HG02970 (cell line): ENCODE results near the gene CHN2.

Experiments
- ATAC-seq: cut with Tn5 transposase; IDR thresholded peaks from one replicate; pipeline ENCODE4 v1.9.1; 2021; ENCODE audit warnings: mild to moderate bottlenecking, moderate library complexity, moderate number of reproducible peaks; ENCODE audit not compliant: unreplicated experiment, low FRiP score

The CHN2 gene

GRCh38 chr7:29418056-29418455, 223.5 kb downstream of the CHN2 start:
- no peak for ATAC-seq

GRCh38 chr7:29418651-29419050, 224.1 kb downstream of the CHN2 start:
- ATAC-seq: no peak

- no peak for ATAC-seq
Measured at GRCh38 chr7:29420011-29420410, 225.4 kb downstream of the CHN2 start.

DNA sequence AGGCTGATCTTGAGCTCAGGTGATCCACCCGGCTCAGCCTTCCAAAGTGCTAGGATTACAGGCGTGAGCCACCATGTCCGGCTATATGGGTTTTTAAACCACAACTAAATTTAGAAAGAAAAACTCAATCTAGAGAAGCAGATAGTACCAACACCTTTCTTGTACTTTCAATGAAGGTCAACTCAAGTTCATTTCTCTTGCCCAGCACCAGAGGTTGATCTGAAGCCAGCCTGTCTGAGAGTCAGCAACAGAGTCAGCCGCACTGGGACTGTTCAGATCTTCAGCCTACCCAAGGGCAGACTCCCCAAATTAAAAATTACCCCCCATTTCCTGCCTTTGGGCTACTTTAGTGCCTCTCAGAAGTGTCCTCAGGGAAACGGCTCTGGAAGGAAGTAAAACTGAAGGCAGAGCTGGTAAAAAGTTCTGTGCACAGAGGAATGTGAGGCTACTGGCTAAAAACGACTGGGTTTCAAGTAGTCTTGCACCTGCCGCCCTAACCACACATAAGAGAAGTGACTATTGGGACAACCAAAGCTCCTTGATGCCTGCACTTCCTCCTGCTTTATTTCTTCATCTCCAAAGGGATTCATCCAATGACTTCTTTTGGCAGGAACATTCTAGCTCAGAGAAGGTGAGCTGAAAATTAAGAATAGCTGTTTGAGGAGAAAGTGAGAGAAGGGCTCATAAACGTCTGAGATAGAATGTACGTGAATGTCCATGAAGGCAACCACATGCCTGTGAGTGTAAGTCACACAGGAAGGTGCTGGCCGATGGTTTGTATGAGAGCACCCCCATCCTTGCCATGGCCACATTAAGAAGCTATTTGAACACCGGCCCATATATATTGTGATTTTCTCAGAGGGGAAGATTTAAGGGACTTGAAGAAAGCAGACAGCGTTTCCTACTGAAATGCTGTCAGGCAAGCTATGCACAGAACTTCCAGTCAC, 226.7 kb downstream of the CHN2 start:
- no peak for ATAC-seq

GRCh38 chr7:29422829-29423228, 228.3 kb downstream of the CHN2 start:
- no peak for ATAC-seq

DNA sequence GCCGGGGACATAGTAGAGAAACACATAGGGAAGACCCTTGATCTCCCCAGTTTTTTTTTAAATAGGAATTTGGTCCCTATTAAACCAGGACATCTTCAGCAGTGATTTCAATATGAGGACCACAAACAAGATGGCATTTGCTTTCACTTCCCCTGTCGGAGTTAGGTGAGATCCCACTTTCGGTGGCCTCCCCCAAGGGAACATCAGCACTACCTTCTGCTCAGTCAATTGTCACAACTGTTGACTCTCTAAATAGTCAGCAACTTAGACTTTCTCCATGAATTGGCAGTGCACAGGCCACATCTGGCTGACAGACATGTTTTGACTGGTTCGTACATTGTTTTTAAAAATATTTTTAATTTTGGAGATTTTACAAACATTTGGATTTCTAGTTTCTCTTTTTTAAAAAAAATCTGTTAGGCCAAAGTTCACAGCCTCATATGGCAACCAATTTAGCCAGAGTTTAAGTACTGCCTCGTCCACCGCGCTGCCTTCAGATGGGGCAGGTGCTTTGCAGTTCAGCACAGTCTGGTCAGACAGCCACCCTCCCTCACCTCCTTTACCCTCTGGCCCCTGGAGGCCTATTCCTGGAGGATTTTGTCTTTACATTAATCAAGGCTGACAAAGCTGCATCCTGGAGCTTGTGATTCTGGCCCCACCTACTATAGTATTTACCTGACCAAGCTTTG, 229.9 kb downstream of the CHN2 start:
- ATAC-seq: no peak

DNA sequence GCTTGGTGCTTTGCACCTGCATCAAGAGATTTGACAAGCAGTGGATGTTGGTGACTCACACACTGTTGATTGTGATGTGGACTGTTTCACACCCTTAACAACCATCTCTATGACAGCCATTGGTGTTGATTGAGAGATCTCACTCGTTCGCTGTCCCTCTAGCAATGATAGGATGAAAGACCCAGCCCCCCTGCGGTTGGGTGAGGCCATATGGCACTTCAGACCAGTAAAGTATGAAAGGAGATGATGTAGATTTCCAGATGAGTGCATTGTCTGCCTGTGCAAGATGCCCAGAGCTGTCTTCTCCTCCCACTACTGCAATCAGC, 230.4 kb downstream of the CHN2 start:
- ATAC-seq: no peak

GRCh38 chr7:29426587-29426986, 232.0 kb downstream of the CHN2 start:
- ATAC-seq: no peak

DNA sequence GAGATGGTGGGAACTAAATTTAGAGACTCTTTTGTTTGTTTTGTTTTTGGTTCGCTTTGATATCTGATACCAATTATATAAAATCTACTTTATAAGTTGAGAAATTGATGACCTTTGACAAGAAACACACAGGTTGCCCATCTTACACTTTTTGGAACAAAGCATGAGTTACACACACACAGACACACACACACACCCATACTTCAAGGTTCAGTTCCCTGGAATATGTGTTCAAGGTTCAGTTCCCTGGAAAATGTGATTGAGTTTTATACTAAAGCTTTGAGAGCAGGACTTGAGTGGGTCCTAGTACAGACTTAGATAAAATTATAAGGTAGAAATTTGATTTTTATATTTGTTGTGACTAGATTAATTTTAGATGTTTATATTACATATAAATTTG, 234.8 kb downstream of the CHN2 start:
- no peak for ATAC-seq

GRCh38 chr7:29430279-29430949, 235.8 kb downstream of the CHN2 start:
- no peak for ATAC-seq

GRCh38 chr7:29431686-29432085, 237.1 kb downstream of the CHN2 start:
- no peak for ATAC-seq

DNA sequence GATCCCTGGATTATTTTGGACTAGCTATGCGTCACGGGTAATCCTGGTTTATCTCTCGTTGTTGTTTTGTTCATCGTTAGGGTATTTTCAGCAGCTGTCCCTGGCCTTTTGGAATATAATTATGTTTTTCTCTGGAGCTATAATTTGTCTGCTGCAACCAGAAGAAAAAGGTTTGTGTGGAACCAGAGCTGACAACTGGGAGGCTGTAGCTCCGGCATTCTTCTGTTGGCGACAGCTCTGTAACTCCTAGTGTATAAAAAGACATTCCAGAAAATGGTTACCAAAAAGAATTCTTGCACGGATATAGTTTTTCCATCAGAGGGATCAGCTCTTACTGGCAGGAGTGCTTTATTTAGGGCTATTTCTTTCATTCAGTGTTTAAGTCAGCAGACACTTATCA, 238.1 kb downstream of the CHN2 start:
- ATAC-seq: no peak

GRCh38 chr7:29434380-29434768, 239.8 kb downstream of the CHN2 start:
- no peak for ATAC-seq

DNA sequence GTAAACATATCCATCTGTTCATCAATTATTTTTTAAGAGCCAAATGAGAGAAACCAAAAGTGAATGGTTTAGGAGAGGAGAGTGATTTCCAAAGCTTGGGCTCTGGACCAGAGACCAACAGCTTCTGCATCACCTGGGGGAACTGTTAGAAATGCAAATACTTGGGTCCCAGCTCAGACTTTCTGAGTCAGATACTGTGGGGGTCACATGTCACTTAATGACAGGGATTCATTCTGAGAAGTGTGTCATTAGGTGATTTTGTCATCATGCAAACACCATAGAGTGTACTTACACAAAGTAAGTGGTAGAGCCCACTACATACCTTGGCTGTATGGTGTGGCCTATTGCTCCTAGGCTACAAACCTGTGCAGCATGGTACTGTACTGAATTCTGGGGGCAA, 240.6 kb downstream of the CHN2 start:
- ATAC-seq: no peak

DNA sequence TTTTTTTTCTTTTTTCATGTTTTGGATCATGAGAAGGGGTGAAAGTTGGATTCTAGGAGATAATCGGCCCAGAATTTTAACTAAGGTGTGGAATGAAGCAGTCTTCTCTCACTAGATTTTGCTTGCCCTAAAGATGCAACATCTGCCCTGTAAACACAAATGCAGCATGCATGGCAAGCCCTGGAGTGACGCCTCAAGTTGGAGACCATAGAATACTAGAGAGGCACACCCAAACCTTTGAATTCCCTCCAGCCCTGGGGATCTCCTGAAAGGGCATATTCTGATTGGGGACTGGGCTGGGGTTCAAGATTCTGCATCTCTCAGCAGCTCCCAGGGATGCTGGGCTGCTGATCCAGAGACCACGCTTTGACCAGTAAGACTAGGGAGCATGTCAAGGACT, 241.3 kb downstream of the CHN2 start:
- ATAC-seq: no peak

DNA sequence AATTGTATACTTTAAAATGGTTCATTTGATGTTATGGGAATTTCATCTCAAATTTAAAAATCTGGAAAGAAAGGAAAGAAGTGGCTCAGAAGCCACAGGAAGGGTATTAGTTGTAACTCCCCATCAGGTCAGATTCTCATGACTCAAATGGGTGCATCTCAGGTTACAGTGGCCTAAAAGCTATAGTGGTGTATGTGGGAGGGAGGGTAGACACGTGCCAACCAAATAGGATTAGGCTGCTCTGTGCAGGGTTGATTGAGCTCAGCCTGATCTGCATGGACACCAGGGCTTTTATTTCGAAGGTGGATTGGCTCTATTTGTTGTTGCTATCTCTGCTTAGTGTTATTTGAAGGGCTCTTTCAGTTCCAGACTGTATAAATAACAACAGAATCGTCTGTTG, 247.6 kb downstream of the CHN2 start:
- no peak for ATAC-seq

GRCh38 chr7:29443552-29443951, 249.0 kb downstream of the CHN2 start:
- ATAC-seq: no peak

DNA sequence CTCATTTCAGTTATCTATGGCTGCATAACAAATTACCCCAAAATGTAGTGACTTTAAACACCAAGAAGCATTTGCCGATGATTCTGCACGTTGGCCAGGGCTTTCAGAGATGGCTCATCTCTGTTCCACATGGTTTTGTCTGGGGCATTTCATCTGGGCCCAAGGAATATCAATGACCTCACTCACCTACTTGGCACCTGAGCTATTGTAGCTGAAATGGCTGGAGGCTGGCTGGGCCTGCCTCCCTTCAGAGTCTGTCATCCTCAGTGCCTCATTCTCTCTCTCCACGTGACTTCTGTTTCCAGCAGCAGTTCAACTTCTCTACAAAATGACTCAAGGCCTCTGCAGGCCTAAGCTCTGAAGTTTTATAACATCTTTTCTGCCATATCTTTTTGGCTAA, 249.7 kb downstream of the CHN2 start:
- ATAC-seq: no peak

DNA sequence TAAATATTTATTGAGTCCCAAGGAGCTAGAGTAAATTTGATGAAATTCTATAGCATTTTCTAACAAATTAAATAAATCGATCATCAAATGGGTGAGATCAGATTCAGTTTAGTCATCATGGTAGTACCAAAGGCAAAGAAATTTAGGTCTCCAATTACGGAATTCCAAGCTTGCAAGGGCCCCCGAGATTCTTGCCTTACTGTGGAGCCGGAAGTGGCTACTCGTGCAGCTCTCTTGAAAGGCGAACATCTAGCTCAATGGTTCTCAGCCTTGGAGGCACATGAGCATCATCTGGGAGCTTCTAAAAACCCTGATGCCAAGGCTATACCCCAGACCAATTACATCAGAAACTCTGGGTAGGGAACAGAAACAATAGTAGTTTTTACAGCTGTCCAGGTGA, 251.2 kb downstream of the CHN2 start:
- no peak for ATAC-seq

DNA sequence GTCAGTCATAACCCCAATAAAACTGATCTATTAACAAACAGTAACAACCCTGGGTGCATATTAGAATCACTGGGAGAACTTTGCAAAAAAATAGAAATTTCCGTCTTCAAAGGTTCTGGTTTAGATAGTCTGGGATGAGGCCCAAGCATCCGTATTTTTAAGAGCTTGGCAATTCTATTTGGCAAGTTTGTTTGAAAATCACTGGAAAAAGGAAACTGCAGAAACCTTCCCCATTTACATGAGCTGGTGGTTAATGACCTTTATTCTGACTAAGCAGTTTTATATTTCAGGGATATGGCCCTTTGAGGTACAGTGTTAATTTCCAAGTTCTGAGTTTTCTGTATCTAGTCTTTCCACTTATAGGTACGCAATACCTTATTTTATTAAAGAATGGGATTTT, 253.3 kb downstream of the CHN2 start:
- no peak for ATAC-seq

DNA sequence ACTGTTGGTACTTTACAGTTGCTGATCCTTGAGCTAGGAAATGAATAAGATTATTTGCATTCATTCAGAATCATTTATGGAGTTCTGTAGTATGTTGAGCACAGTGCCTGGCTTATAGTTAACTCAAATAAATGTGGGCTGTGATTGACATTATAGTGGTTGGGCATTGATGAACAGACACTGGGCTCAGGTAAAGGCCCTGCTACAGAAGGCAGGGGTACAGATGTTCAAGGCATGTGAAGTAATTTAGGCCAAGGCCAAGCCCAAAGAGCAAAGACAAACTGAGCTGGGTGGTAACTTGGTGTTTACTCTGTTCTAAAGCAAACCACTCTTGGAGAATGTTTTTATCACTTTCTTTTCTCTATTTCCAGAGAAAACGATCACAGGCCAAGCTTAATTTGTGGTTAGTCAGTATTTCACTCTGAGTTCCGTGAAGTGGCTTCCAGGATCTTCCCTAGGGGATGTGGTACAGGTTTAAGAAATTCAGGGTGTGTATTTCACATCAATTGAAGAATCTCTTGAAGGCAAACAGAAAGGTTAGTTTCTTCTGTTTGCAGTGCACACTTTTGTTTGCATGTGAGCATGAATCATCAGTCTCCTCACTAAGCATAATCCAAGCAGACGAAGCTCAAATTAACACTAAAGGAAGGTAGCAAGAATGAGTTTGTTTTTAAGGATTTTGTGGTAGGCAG, 255.1 kb downstream of the CHN2 start:
- ATAC-seq: no peak
